Lower leg skin (tissue), 4 donors: ENCODE results near the gene IRX5. TPM values are rescaled to one million over a fixed set of nuclear protein-coding genes. Genes with fewer than 3 reads are reported as not detected.

Experiments used
- DNase-seq, 2 donors: peaks; one replicate each; pipeline ENCODE4 v3.0.0-alpha.2; 2019; ENCODE audit warnings: low spot score in 2 of 2
- H3K4me3 ChIP-seq: fragments of 200-600 bp; sonication (generic); 2 replicates; pipeline ENCODE4 v1.5.1; 2017; ENCODE audit warnings: mild to moderate bottlenecking, low read depth; ENCODE audit not compliant: poor library complexity, severe bottlenecking
- CTCF ChIP-seq, 3 donors: fragments of 450-650 bp; IDR thresholded peaks; one replicate each; pipeline ENCODE4 v1.5.1; 2016; ENCODE audit warnings: antibody characterized with exemption in 3 of 3, mild to moderate bottlenecking in 3 of 3, moderate library complexity in 2 of 3
- POLR2A ChIP-seq, 2 donors: fragments of 450-650 bp; IDR thresholded peaks; one replicate each; pipeline ENCODE4 v1.6.1; 2016 to 2017; ENCODE audit warnings: antibody characterized with exemption in 2 of 2, mild to moderate bottlenecking in 1 of 2, moderate library complexity in 1 of 2
- WGBS, 2 donors: methylation state at CpG; one replicate each; pipeline ENCODE4 v1.1.5; 2018; 5-methylcytosine and 5-hydroxymethylcytosine counted together
- intact Hi-C: fragments of 100-400 bp; cut with DNase I; formaldehyde crosslinking; loops from one replicate; pipeline ENCODE4 v1.15.0; 2023; ENCODE audit warnings: low total_unique reads
- total RNA-seq, 4 donors: library from RNA; depleted of rRNA; stranded (reverse); fragments of >200 nt; gene quantifications; one replicate each; pipeline ENCODE4 v1.1.0, GENCODE V29; 2016

Gene IRX5
- total RNA-seq, 4 donors from 2014 or later, result 47.0 to 99.1 (median 68.7) TPM

GRCh38 chr16:54931120-54932014, 702 bp downstream of the IRX5 start:
- WGBS, 2 donors, result 2 to 3% methylated on average over 39 to 91 of the region's 91 CpGs
- TF ChIP-seq POLR2A (IDR thresholded peaks at IDR 0.05), result no peak
- TF ChIP-seq CTCF (IDR thresholded peaks at IDR 0.05), result no peak
- intact Hi-C loops, result loop anchor here (5.0 to 10.0 kb wide), 3 partner anchors 647 to 1154 kb away; partner anchors contain the start of gene IRX3
- H3K4me3 ChIP-seq, result peak overlapping the region; percentile 75
- DNase-seq, result no peak

DNA sequence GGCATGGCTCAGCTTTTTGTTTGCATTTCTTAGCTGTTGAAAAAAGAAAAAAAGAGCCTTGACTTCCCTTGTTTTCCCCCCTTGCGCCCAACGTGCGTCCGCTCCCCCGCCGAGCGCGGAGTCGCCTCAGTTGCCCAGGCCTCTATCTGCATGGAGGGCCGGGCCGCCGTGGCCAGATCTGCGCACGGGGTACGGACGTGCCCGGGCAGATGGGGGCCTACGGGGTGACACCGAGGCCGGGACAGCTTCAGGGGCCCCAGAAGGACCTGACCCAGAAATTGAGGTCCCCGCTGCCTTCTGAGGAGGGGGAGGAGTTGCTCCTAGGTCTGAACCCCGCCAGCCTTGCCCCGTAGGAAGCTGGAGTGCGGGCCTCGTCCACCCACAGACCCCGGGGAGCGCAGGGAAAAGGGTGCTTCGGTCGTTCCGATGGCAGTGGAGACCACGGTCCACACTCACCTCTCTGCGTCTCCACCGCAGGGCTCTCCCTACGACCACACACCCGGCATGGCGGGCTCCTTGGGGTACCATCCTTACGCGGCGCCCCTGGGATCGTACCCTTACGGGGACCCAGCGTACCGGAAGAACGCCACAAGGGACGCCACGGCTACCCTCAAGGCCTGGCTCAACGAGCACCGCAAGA, 1.5 kb downstream of the IRX5 start:
- peak overlapping the region; percentile 75 for H3K4me3 ChIP-seq
- intact Hi-C loops, result loop anchor here (5.0 to 10.0 kb wide), 3 partner anchors 647 to 1155 kb away; partner anchors contain the start of gene IRX3
- DNase-seq, result no peak
- no peak for TF ChIP-seq CTCF (IDR thresholded peaks at IDR 0.05)
- no peak for TF ChIP-seq POLR2A (IDR thresholded peaks at IDR 0.05)
- 2 to 3% methylated on average over 28 to 33 of the region's 48 CpGs for WGBS, 2 donors

DNA sequence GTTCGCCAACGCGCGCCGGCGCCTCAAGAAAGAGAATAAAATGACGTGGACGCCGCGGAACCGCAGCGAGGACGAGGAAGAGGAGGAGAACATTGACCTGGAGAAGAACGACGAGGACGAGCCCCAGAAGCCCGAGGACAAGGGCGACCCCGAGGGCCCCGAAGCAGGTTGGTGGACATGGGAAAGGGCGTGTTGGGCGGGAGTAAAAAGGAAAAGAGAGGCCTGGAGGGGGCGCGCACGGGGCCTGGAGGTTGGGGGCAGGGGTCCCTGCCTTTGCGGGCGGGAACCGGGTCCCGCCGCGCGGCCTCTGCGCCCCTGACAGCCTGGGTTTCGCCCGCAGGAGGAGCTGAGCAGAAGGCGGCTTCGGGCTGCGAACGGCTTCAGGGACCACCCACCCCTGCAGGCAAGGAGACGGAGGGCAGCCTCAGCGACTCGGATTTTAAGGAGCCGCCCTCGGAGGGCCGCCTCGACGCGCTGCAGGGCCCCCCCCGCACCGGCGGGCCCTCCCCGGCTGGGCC, 2.1 kb downstream of the IRX5 start:
- intact Hi-C loops, result loop anchor here (5.0 to 10.0 kb wide), 3 partner anchors 648 to 1155 kb away; partner anchors contain the start of gene IRX3
- WGBS, 2 donors, result 3 to 5% methylated on average over 42 of the region's 52 CpGs
- TF ChIP-seq POLR2A (IDR thresholded peaks at IDR 0.05) (no peak), CTCF (IDR thresholded peaks at IDR 0.05) (no peak)

DNA sequence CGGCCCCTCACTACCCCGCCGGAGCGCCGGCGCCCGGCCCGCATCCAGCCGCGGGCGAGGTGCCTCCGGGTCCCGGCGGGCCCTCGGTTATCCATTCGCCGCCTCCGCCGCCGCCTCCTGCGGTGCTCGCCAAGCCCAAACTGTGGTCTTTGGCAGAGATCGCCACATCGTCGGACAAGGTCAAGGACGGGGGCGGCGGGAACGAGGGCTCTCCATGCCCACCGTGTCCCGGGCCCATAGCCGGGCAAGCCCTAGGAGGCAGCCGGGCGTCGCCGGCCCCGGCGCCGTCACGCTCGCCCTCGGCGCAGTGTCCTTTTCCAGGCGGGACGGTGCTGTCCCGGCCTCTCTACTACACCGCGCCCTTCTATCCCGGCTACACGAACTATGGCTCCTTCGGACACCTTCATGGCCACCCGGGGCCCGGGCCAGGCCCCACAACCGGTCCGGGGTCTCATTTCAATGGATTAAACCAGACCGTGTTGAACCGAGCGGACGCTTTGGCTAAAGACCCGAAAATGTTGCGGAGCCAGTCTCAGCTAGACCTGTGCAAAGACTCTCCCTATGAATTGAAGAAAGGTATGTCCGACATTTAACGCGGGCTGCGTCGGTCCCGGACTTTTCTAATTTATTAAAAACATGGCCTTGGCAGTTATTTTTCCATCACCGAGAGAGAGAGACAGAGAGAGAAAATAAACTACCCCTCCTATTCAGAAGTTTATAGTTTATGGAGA, 2.8 kb downstream of the IRX5 start:
- H3K4me3 ChIP-seq, result peak overlapping the region; percentile 17
- DNase-seq, result no peak
- no peak for TF ChIP-seq CTCF (IDR thresholded peaks at IDR 0.05)
- no peak for TF ChIP-seq POLR2A (IDR thresholded peaks at IDR 0.05)
- intact Hi-C loops, result loop anchor here (5.0 to 10.0 kb wide), 3 partner anchors 649 to 1156 kb away; partner anchors contain the start of gene IRX3
- WGBS, 2 donors, result 8 to 13% methylated on average over 24 to 43 of the region's 68 CpGs

More for the DNA sequence above, 2.1 kb downstream of the IRX5 start:
- no peak for DNase-seq
- peak overlapping the region; percentile 75 for H3K4me3 ChIP-seq
